Retinal pigment epithelial cell (primary cell): ENCODE results near the gene ASMTL.
"Not testable (repeated sequence)": the region's sequence is repeated elsewhere in the genome, so short reads cannot be mapped to it uniquely, and the experiment has no call there.

Experiments used
- DNase-seq: peaks from one replicate; pipeline ENCODE4 v3.0.0-alpha.2; 2010; ENCODE audit warnings: low read depth
- H3K4me3 ChIP-seq: 2 replicates; pipeline ENCODE4 v1.5.1; 2011; ENCODE audit warnings: mild to moderate bottlenecking, low read length, control low read depth, moderate library complexity
- TF ChIP-seq, protein P1 (sequence below): conservative IDR thresholded peaks from 2 replicates; pipeline ENCODE4 v1.5.1; 2011; ENCODE audit warnings: low read depth, low read length, control low read depth, inconsistent platforms

The ASMTL gene

GRCh38 chrX:1477801-1478458 lies 25.2 kb upstream of the ASMTL start:
- H3K4me3 ChIP-seq, result no peak overlapping the region
- TF ChIP-seq, protein P1, sequence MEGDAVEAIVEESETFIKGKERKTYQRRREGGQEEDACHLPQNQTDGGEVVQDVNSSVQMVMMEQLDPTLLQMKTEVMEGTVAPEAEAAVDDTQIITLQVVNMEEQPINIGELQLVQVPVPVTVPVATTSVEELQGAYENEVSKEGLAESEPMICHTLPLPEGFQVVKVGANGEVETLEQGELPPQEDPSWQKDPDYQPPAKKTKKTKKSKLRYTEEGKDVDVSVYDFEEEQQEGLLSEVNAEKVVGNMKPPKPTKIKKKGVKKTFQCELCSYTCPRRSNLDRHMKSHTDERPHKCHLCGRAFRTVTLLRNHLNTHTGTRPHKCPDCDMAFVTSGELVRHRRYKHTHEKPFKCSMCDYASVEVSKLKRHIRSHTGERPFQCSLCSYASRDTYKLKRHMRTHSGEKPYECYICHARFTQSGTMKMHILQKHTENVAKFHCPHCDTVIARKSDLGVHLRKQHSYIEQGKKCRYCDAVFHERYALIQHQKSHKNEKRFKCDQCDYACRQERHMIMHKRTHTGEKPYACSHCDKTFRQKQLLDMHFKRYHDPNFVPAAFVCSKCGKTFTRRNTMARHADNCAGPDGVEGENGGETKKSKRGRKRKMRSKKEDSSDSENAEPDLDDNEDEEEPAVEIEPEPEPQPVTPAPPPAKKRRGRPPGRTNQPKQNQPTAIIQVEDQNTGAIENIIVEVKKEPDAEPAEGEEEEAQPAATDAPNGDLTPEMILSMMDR, result no peak
- DNase-seq, result no peak

DNA sequence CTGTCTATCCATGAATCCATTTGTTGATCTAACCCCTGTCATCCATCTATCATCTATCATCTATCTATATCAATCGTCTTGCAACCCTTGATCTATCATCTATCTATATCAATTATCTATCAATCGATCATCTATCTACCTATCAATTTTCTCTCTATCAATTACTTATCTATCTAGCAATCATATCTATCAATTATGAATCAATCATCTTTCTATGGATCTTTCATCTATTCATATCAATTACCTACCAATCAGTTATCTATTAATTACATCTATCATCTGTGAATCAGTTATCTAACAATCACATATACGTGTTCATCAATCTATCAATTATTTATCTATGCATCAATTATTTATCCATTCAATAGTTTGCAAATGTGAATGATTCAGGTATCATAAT lies 24.5 kb upstream of the ASMTL start:
- TF ChIP-seq, protein P1, result no peak
- no peak overlapping the region for H3K4me3 ChIP-seq
- no peak for DNase-seq

GRCh38 chrX:1476682-1477081 lies 24.0 kb upstream of the ASMTL start:
- DNase-seq, result no peak

DNA sequence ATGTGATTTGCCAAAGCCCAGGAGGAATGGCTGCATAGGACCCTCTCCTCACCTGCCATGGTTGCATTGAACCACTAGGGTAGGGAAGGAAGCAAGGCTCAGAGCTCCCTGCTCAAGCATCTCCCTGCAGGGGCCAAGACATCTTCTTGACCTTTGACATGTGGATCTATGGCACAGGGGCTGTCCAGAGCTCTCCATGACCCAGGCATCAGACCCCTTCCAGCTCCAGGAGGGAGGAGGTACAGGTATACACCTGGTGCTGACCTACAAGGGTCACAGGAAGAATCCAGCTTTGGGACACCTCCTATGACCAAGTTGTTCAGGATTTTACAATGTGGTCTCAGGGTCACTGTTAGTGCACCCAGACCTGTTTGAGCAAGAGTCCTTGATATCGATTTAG lies 23.2 kb upstream of the ASMTL start:
- TF ChIP-seq, protein P1, result no peak
- no peak overlapping the region for H3K4me3 ChIP-seq
- no peak for DNase-seq

More at GRCh38 chrX:1476682-1477081, 24.0 kb upstream of the ASMTL start:
- TF ChIP-seq, protein P1, result no peak
- H3K4me3 ChIP-seq, result no peak overlapping the region

GRCh38 chrX:1475481-1475880 lies 22.8 kb upstream of the ASMTL start:
- no peak overlapping the region for H3K4me3 ChIP-seq
- no peak for DNase-seq
- TF ChIP-seq, protein P1, result no peak

GRCh38 chrX:1474593-1474992 lies 21.9 kb upstream of the ASMTL start:
- not testable (repeated sequence) for DNase-seq, H3K4me3 ChIP-seq

GRCh38 chrX:1472975-1473374 lies 20.3 kb upstream of the ASMTL start:
- DNase-seq, result no peak
- TF ChIP-seq, protein P1, result no peak
- no peak overlapping the region for H3K4me3 ChIP-seq

DNA sequence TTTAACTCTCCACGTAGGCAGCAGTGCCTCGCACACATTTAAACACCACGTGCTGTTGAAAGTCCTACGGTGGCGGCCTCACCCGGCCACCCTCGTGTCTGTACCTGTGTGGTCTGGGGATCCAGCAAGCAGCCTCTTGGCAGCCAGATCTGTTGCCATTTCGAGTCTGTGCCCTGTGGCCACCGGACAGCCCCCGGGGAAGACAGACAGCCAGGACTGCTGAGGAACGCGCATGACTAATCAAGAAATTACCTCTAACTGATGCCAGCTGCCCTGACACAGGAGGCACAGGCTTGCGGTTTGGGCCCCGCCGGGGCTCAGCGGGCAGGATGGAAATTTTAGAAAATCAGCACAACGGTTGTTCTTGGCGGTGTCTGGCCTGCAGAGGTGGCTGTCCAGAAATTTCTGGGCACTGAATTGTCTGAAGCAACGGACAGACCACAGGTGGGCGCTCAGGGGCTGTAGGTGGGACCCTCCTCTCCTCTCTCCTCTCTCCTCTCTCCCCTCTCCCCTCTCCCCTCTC lies 15.6 kb upstream of the ASMTL start:
- H3K4me3 ChIP-seq, result no peak overlapping the region
- TF ChIP-seq, protein P1, result no peak
- DNase-seq, result no peak
